Endothelial cell of umbilical vein (primary cell): ENCODE data around the gene BORCS6.

Experiments used
- EZH2 ChIP-seq: IDR thresholded peaks from 2 replicates; pipeline ENCODE4 v1.6.1; 2012; ENCODE audit warnings: borderline replicate concordance, low read depth, mild to moderate bottlenecking, moderate library complexity, low read length, inconsistent platforms; ENCODE audit not compliant: severe bottlenecking
- JUN ChIP-seq: IDR thresholded peaks from 2 replicates; pipeline ENCODE4 v1.6.1; 2011; ENCODE audit warnings: borderline replicate concordance, low read depth; ENCODE audit not compliant: insufficient read length, insufficient read depth
- MYC ChIP-seq: IDR thresholded peaks from one replicate; pipeline ENCODE4 v1.6.1; 2011; ENCODE audit warnings: mild to moderate bottlenecking, low read depth, low read length
- POLR2A ChIP-seq: IDR thresholded peaks from 2 replicates; pipeline ENCODE4 v1.6.1; 2012; ENCODE audit warnings: low read depth, mild to moderate bottlenecking, control low read depth, low read length
- POLR2AphosphoS5 ChIP-seq: IDR thresholded peaks from 2 replicates; pipeline ENCODE4 v1.6.1; 2012; ENCODE audit warnings: low read depth, mild to moderate bottlenecking, control low read depth, low read length, moderate library complexity; ENCODE audit not compliant: insufficient read depth
- TF ChIP-seq, protein P1 (sequence below), 2 donors: IDR thresholded peaks; 1 replicate in 1 of 2; 2 replicates in 1 of 2; pipeline ENCODE4 v1.5.1; 2011; ENCODE audit warnings: low read length in 2 of 2, mild to moderate bottlenecking in 2 of 2, moderate library complexity in 2 of 2, control low read depth in 1 of 2, inconsistent platforms in 1 of 2, low read depth in 1 of 2; ENCODE audit not compliant: insufficient read depth in 1 of 2; ENCODE audit errors: extremely low read depth in 1 of 2

DNA sequence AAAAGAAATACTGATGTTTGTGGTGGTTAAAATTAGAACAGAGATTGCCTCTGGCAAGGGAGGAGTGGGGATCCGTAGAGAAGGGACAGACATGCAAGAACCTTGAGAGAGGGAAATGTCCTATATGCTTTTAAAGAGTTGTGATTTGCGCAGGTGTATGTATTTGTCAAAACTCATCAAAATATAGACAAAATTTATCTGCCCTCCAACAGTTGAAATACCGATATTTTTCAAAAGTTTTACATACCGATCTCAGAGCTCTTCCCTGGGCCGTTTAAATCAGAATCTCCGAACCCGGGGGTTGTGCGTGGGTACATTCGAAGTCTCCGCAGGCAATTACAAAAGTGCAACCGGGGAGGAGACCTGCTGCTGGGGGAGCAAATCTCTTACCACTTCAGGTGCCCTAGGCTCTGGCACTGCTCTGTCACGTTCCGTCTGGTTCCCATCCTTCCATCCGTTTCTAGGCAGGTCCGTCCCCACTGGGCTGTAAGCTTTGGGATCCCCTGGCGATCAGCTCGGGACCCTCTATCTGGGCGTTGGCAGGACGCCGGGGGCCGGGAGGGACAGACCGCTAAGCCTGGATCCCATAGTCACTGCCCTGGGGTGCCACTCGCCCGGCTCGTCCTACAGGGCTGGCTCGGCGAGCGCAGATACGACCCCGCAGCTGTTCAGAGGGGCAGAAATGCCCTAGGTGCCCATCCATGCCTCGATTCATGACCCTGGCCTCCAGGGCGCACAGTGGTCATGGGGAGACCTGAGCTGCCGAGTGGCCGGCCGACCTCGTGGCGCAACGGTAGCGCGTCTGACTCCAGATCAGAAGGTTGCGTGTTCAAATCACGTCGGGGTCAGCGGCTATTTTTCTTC is 4.2 kb downstream of the BORCS6 start:
- TF ChIP-seq, protein P1, sequence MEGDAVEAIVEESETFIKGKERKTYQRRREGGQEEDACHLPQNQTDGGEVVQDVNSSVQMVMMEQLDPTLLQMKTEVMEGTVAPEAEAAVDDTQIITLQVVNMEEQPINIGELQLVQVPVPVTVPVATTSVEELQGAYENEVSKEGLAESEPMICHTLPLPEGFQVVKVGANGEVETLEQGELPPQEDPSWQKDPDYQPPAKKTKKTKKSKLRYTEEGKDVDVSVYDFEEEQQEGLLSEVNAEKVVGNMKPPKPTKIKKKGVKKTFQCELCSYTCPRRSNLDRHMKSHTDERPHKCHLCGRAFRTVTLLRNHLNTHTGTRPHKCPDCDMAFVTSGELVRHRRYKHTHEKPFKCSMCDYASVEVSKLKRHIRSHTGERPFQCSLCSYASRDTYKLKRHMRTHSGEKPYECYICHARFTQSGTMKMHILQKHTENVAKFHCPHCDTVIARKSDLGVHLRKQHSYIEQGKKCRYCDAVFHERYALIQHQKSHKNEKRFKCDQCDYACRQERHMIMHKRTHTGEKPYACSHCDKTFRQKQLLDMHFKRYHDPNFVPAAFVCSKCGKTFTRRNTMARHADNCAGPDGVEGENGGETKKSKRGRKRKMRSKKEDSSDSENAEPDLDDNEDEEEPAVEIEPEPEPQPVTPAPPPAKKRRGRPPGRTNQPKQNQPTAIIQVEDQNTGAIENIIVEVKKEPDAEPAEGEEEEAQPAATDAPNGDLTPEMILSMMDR (IDR thresholded peaks at IDR 0.05; ENCODE audit: extremely low read depth in 1 of 2, insufficient read depth in 1 of 2, low read depth in 1 of 2, low read length in 2 of 2) = no peak
- no peak for TF ChIP-seq MYC
- no peak for TF ChIP-seq JUN
- no peak for TF ChIP-seq POLR2AphosphoS5
- TF ChIP-seq POLR2A = no peak
- TF ChIP-seq EZH2 = no peak
